ENCODE data around the gene REPS1.
"Not testable (repeated sequence)": the region's sequence is repeated elsewhere in the genome, so short reads cannot be mapped to it uniquely, and the experiment has no call there.

The REPS1 gene

GRCh38 chr6:138970159-138970558, 17.9 kb downstream of the REPS1 start:
- DNase-seq = no peak

- no peak for DNase-seq
Measured at GRCh38 chr6:138966870-138967269, 21.2 kb downstream of the REPS1 start.

GRCh38 chr6:138965971-138966370, 22.1 kb downstream of the REPS1 start:
- DNase-seq = no peak

- DNase-seq = no peak
Measured at GRCh38 chr6:138965291-138965874, 22.7 kb downstream of the REPS1 start.

GRCh38 chr6:138964012-138964411, 24.0 kb downstream of the REPS1 start:
- no peak for DNase-seq

- no peak for DNase-seq
Measured at GRCh38 chr6:138963531-138963930, 24.5 kb downstream of the REPS1 start.

- DNase-seq = no peak
Measured at GRCh38 chr6:138963119-138963518, 24.9 kb downstream of the REPS1 start.

- DNase-seq = no peak
Measured at GRCh38 chr6:138959521-138959920, 28.5 kb downstream of the REPS1 start.

GRCh38 chr6:138958595-138958994, 29.5 kb downstream of the REPS1 start:
- DNase-seq = no peak

GRCh38 chr6:138957903-138958302, 30.1 kb downstream of the REPS1 start:
- DNase-seq = no peak

- no peak for DNase-seq
Measured at GRCh38 chr6:138957484-138957883, 30.6 kb downstream of the REPS1 start.

- no peak for DNase-seq
Measured at GRCh38 chr6:138956244-138956924, 31.7 kb downstream of the REPS1 start.

GRCh38 chr6:138955262-138955661, 32.8 kb downstream of the REPS1 start:
- no peak for DNase-seq

GRCh38 chr6:138953451-138953850, 34.6 kb downstream of the REPS1 start:
- DNase-seq = no peak

GRCh38 chr6:138948546-138949179, 39.4 kb downstream of the REPS1 start:
- no peak for DNase-seq

GRCh38 chr6:138948004-138948403, 40.0 kb downstream of the REPS1 start:
- no peak for DNase-seq

GRCh38 chr6:138945354-138945753, 42.7 kb downstream of the REPS1 start:
- no peak for DNase-seq

GRCh38 chr6:138944412-138944811, 43.6 kb downstream of the REPS1 start:
- DNase-seq = peak; percentile 13 to 25

- DNase-seq = no peak
Measured at GRCh38 chr6:138943089-138943625, 44.9 kb downstream of the REPS1 start.

GRCh38 chr6:138936873-138937272, 51.2 kb downstream of the REPS1 start:
- DNase-seq = not testable (repeated sequence)

- no peak for DNase-seq
Measured at GRCh38 chr6:138931660-138932059, 56.4 kb downstream of the REPS1 start.

- DNase-seq = no peak
Measured at GRCh38 chr6:138926579-138926978, 61.5 kb downstream of the REPS1 start.

GRCh38 chr6:138925806-138926205, 62.2 kb downstream of the REPS1 start:
- no peak for DNase-seq

- no peak for DNase-seq
Measured at GRCh38 chr6:138923561-138923960, 64.5 kb downstream of the REPS1 start.

All from CD4-positive, alpha-beta T cell treated with Interleukin-1 beta for 1 hour (primary cell).